ENCODE data around the gene TOP1.

TOP1 gene

GRCh38 chr20:41142245-41142644 lies 113.6 kb downstream of the TOP1 start:
- POLR2A ChIA-PET = interaction anchor here (0.6 to 1.2 kb wide), 3 partner anchors 13 to 187 kb away, joined by 3 to 4 read pairs (median 3); no protein-coding TSS in a partner anchor

GRCh38 chr20:41142919-41143318 lies 114.3 kb downstream of the TOP1 start:
- H3K4me3 ChIP-seq (ENCODE audit: low read depth, low read length) = no peak overlapping the region
- DNase-seq (ENCODE audit: low read depth, low spot score) = no peak
- ChIA-PET POLR2A (interaction anchor here (0.8 to 1.2 kb wide), 2 partner anchors 13 to 186 kb away, joined by 3 read pairs; no protein-coding TSS in a partner anchor), CTCF (interaction anchor here (0.9 to 2.0 kb wide), 5 partner anchors 14 to 268 kb away, joined by 3 to 17 read pairs (median 6); partner anchors contain the start of gene LPIN3)
- TF ChIP-seq CTCF (IDR thresholded peaks at IDR 0.05; ENCODE audit: insufficient read depth, low read length, missing control alignments) = no peak

More at GRCh38 chr20:41142245-41142644, 113.6 kb downstream of the TOP1 start:
- no peak for TF ChIP-seq CTCF (IDR thresholded peaks at IDR 0.05; ENCODE audit: insufficient read depth, low read length, missing control alignments)
- no peak overlapping the region for H3K4me3 ChIP-seq (ENCODE audit: low read depth, low read length)
- CTCF ChIA-PET = interaction anchor here (1.1 to 2.0 kb wide), 6 partner anchors 15 to 269 kb away, joined by 3 to 17 read pairs (median 6); partner anchors contain the start of gene LPIN3
- no peak for DNase-seq (ENCODE audit: low read depth, low spot score)

GRCh38 chr20:41143354-41143753 lies 114.7 kb downstream of the TOP1 start:
- ChIA-PET POLR2A (no interaction called here), CTCF (interaction anchor here (0.9 to 1.8 kb wide), 3 partner anchors 10 to 197 kb away, joined by 3 to 5 read pairs (median 4); partner anchors contain the start of gene LPIN3)
- H3K4me3 ChIP-seq (ENCODE audit: low read depth, low read length) = no peak overlapping the region
- no peak for DNase-seq (ENCODE audit: low read depth, low spot score)
- TF ChIP-seq CTCF (IDR thresholded peaks at IDR 0.05; ENCODE audit: insufficient read depth, low read length, missing control alignments) = no peak

- CTCF ChIA-PET = interaction anchor here (1.0 to 1.2 kb wide), 4 partner anchors 10 to 195 kb away, joined by 3 to 4 read pairs (median 4); partner anchors contain the start of gene LPIN3
- POLR2A ChIA-PET = no interaction called here
- DNase-seq (ENCODE audit: low read depth, low spot score) = no peak
- no peak for TF ChIP-seq CTCF (IDR thresholded peaks at IDR 0.05; ENCODE audit: insufficient read depth, low read length, missing control alignments)
- H3K4me3 ChIP-seq (ENCODE audit: low read depth, low read length) = no peak overlapping the region
These were observed 116.7 kb downstream of the TOP1 start for GRCh38 chr20:41145317-41145716.

- POLR2A ChIA-PET = no interaction called here
- H3K4me3 ChIP-seq (ENCODE audit: low read depth, low read length) = no peak overlapping the region
- CTCF ChIA-PET = interaction anchor here (0.7 to 1.2 kb wide), 4 partner anchors 11 to 194 kb away, joined by 3 to 4 read pairs (median 4); partner anchors contain the start of gene LPIN3
- TF ChIP-seq CTCF (IDR thresholded peaks at IDR 0.05; ENCODE audit: insufficient read depth, low read length, missing control alignments) = no peak
- DNase-seq (ENCODE audit: low read depth, low spot score) = no peak
These were observed 117.4 kb downstream of the TOP1 start for GRCh38 chr20:41145821-41146620.

GRCh38 chr20:41147767-41148191 lies 119.2 kb downstream of the TOP1 start:
- DNase-seq (ENCODE audit: low read depth, low spot score) = no peak
- CTCF ChIA-PET = interaction anchor here (0.9 to 1.2 kb wide), 4 partner anchors 11 to 193 kb away, joined by 3 to 5 read pairs (median 4); partner anchors contain the start of gene LPIN3
- TF ChIP-seq CTCF (IDR thresholded peaks at IDR 0.05; ENCODE audit: insufficient read depth, low read length, missing control alignments) = no peak
- POLR2A ChIA-PET = no interaction called here
- no peak overlapping the region for H3K4me3 ChIP-seq (ENCODE audit: low read depth, low read length)

Measured in AG04449 (cell line).